SK-N-SH treated with all-trans-retinoic acid at 6 μM for 48 hours (cell line): ENCODE results near the gene PFKFB4.

Experiments used
- ATAC-seq: fragments of 200-7000 bp; cut with Tn5 transposase; 3 replicates; pipeline ENCODE4 v1.9.1; 2020; ENCODE audit warnings: mild to moderate bottlenecking, moderate library complexity
- BACH2 ChIP-seq: fragments of 250-450 bp; sonication (Bioruptor Pico); IDR thresholded peaks from 2 replicates; pipeline ENCODE4 v1.9.0; 2021; ENCODE audit warnings: mild to moderate bottlenecking, borderline replicate concordance
- CREB5 ChIP-seq: fragments of 250-450 bp; sonication (Bioruptor Pico); IDR thresholded peaks from 2 replicates; pipeline ENCODE4 v1.5.1; 2020; ENCODE audit warnings: low read depth, mild to moderate bottlenecking, moderate library complexity
- CSRNP3 ChIP-seq: fragments of 250-450 bp; sonication (Bioruptor Pico); IDR thresholded peaks from 2 replicates; pipeline ENCODE4 v1.5.1; 2021; ENCODE audit warnings: mild to moderate bottlenecking, moderate library complexity
- ESRRG ChIP-seq: fragments of 250-450 bp; sonication (Bioruptor Pico); IDR thresholded peaks from 2 replicates; pipeline ENCODE4 v1.6.1; 2021; ENCODE audit warnings: mild to moderate bottlenecking
- GLIS3 ChIP-seq: fragments of 250-450 bp; sonication (Bioruptor Pico); IDR thresholded peaks from 2 replicates; pipeline ENCODE4 v1.5.0; 2020; ENCODE audit warnings: mild to moderate bottlenecking, moderate library complexity
- OSR1 ChIP-seq: fragments of 250-450 bp; sonication (Bioruptor Pico); IDR thresholded peaks from 2 replicates; pipeline ENCODE4 v1.8.0; 2022; ENCODE audit warnings: moderate library complexity, mild to moderate bottlenecking, inconsistent platforms
- PATZ1 ChIP-seq: fragments of 250-450 bp; sonication (Bioruptor Pico); IDR thresholded peaks from 2 replicates; pipeline ENCODE4 v1.8.0; 2020; ENCODE audit warnings: mild to moderate bottlenecking, moderate library complexity, borderline replicate concordance
- POU6F1 ChIP-seq: fragments of 250-450 bp; sonication (Bioruptor Pico); IDR thresholded peaks from 2 replicates; pipeline ENCODE4 v1.8.0; 2021; ENCODE audit warnings: low read depth, mild to moderate bottlenecking, moderate library complexity, borderline replicate concordance
- PPARA ChIP-seq: fragments of 250-450 bp; sonication (Bioruptor Pico); IDR thresholded peaks from 2 replicates; pipeline ENCODE4 v1.5.0; 2020; ENCODE audit warnings: mild to moderate bottlenecking, borderline replicate concordance
- RARB ChIP-seq: fragments of 250-450 bp; sonication (Bioruptor Pico); IDR thresholded peaks from 2 replicates; pipeline ENCODE4 v1.8.0; 2021; ENCODE audit warnings: mild to moderate bottlenecking, moderate library complexity
- TCF4 ChIP-seq: fragments of 250-450 bp; sonication (Bioruptor Pico); IDR thresholded peaks from 2 replicates; pipeline ENCODE4 v1.8.0; 2021; ENCODE audit warnings: mild to moderate bottlenecking, moderate library complexity, borderline replicate concordance
- TOX ChIP-seq: fragments of 250-450 bp; sonication (Bioruptor Pico); IDR thresholded peaks from 2 replicates; pipeline ENCODE4 v1.8.0; 2021; ENCODE audit warnings: mild to moderate bottlenecking, moderate library complexity, borderline replicate concordance
- ZC3H10 ChIP-seq: fragments of 250-450 bp; sonication (Bioruptor Pico); IDR thresholded peaks from 2 replicates; pipeline ENCODE4 v1.5.1; 2021; ENCODE audit warnings: mild to moderate bottlenecking, moderate library complexity
- ZNF565 ChIP-seq: fragments of 450-650 bp; formaldehyde crosslinking; conservative IDR thresholded peaks from 2 replicates; pipeline ENCODE4 v1.5.0; 2020; ENCODE audit warnings: low read depth, mild to moderate bottlenecking, moderate library complexity
- ZNF70 ChIP-seq: fragments of 450-650 bp; formaldehyde crosslinking; IDR thresholded peaks from 2 replicates; pipeline ENCODE4 v1.5.0; 2020; ENCODE audit warnings: mild to moderate bottlenecking, moderate library complexity
- ZNF8 ChIP-seq: fragments of 450-650 bp; formaldehyde crosslinking; IDR thresholded peaks from 2 replicates; pipeline ENCODE4 v1.5.0; 2020; ENCODE audit warnings: mild to moderate bottlenecking, moderate library complexity

PFKFB4 gene

GRCh38 chr3:48588230-48588629 is 31.6 kb upstream of the PFKFB4 start (continued):
- TF ChIP-seq CREB5 (CRISPR knock-in tag) (no peak), TOX (no peak), PPARA (CRISPR knock-in tag) (no peak), BACH2 (CRISPR knock-in tag) (no peak), ZC3H10 (CRISPR knock-in tag) (no peak), CSRNP3 (CRISPR knock-in tag) (no peak), ESRRG (no peak), OSR1 (no peak), RARB (no peak)
- TF ChIP-seq, all 23 proteins: peak for 0

GRCh38 chr3:48587686-48588085 is 31.1 kb upstream of the PFKFB4 start:
- TF ChIP-seq OSR1, result no peak
- no peak for TF ChIP-seq POU6F1
- no peak for TF ChIP-seq ZNF8 (CRISPR knock-in tag)
- TF ChIP-seq TCF4 (CRISPR knock-in tag), result no peak
- no peak for TF ChIP-seq ZNF70 (CRISPR knock-in tag)
- no peak for TF ChIP-seq PPARA (CRISPR knock-in tag)
- TF ChIP-seq ESRRG, result no peak
- no peak for ATAC-seq

GRCh38 chr3:48585411-48585810 is 28.8 kb upstream of the PFKFB4 start:
- ATAC-seq, result no peak
- TF ChIP-seq GLIS3 (CRISPR knock-in tag), result no peak
- TF ChIP-seq, all 23 proteins: peak for 0

GRCh38 chr3:48584836-48585235 is 28.2 kb upstream of the PFKFB4 start:
- TF ChIP-seq ZNF565 (CRISPR knock-in tag) (no peak), POU6F1 (no peak), ZC3H10 (CRISPR knock-in tag) (no peak), CREB5 (CRISPR knock-in tag) (no peak), PATZ1 (no peak), CSRNP3 (CRISPR knock-in tag) (no peak)
- ATAC-seq, result no peak
